Measurements from ENCODE around the gene UBAP1L.

DNA sequence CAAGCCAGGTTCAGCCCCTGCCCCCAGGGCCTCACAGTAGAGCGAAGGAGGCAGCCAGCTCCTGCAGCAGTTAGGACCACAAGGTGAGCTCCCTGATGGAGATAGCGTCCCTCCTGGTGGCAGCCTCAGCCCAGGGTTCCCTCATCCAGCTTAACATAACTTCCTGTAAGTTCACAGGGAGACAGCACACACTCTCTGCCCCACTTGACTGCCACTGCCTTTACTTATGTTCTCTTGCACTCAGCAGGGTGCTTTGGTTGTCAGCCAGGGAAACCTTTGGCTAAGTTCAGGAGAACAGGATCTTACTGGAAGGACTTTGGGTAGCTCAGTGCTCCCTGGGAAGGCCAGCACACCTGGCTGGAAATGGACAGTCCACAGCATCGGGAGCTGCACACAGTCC lies 27.6 kb downstream of the UBAP1L start:
- TF ChIP-seq, protein P1, sequence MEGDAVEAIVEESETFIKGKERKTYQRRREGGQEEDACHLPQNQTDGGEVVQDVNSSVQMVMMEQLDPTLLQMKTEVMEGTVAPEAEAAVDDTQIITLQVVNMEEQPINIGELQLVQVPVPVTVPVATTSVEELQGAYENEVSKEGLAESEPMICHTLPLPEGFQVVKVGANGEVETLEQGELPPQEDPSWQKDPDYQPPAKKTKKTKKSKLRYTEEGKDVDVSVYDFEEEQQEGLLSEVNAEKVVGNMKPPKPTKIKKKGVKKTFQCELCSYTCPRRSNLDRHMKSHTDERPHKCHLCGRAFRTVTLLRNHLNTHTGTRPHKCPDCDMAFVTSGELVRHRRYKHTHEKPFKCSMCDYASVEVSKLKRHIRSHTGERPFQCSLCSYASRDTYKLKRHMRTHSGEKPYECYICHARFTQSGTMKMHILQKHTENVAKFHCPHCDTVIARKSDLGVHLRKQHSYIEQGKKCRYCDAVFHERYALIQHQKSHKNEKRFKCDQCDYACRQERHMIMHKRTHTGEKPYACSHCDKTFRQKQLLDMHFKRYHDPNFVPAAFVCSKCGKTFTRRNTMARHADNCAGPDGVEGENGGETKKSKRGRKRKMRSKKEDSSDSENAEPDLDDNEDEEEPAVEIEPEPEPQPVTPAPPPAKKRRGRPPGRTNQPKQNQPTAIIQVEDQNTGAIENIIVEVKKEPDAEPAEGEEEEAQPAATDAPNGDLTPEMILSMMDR (IDR thresholded peaks at IDR 0.05; ENCODE audit: low read depth, low read length) = no peak
- no peak for TF ChIP-seq EZH2phosphoT487 (IDR thresholded peaks at IDR 0.05; ENCODE audit: low read depth)
